HepG2 (cell line): Measurements from ENCODE around the gene VRK1. TPM values are rescaled to one million over a fixed set of nuclear protein-coding genes. Genes with fewer than 3 reads are reported as not detected.

Experiments used
- ATAC-seq: fragments of 200-7000 bp; cut with Tn5 transposase; 3 replicates; pipeline ENCODE4 v1.9.1; 2020; ENCODE audit warnings: mild to moderate bottlenecking, moderate library complexity
- BruUV-seq: library from RNA; stranded (reverse); fragments of 400-500 nt; replicated peaks from 2 replicates; lab custom pipeline; 2021; lab: Mats Ljungman, UMichigan
- CTCF ChIA-PET: fragments of 300-600 bp; formaldehyde crosslinking; extraction: SDS; loops from one replicate; lab custom pipeline; 2021; ENCODE audit warnings: low total read pairs, inconsistent platforms, low intra/inter-chr PET ratio; lab: Yijun Ruan, JAX
- POLR2A ChIA-PET: fragments of 350-600 bp; sonication (Branson Sonifier 250); formaldehyde crosslinking; loops from one replicate; lab custom pipeline; 2020; ENCODE audit warnings: antibody characterized with exemption, inconsistent platforms; lab: Yijun Ruan, JAX
- DNase-seq: peaks from one replicate; pipeline ENCODE4 v3.0.0-alpha.2; 2015; ENCODE audit warnings: low spot score
- FAIRE-seq: peaks from 3 replicates; lab custom pipeline; 2011; peaks lifted over from hg19 to GRCh38; lab: Jason Lieb, UNC
- H2AFZ ChIP-seq: one replicate; pipeline ENCODE4 v1.6.1; 2011; ENCODE audit warnings: low read length, inconsistent platforms
- H3K27ac ChIP-seq: fragments of 300-600 bp; 3 replicates; pipeline ENCODE4 v1.8.0; 2011; ENCODE audit warnings: mixed run types, mild to moderate bottlenecking, mixed read lengths, low read length, inconsistent platforms; ENCODE audit not compliant: insufficient read depth; ENCODE audit errors: extremely low read length
- H3K27me3 ChIP-seq, 2 experiments: fragments of 200-600 bp in 1 of 2; 2 replicates in 1 of 2; 3 replicates in 1 of 2; pipeline versions ENCODE4 v1.6.0 to v1.8.0; 2011; ENCODE audit warnings: low read length in 2 of 2, mild to moderate bottlenecking in 2 of 2, moderate library complexity in 2 of 2, inconsistent platforms in 1 of 2; ENCODE audit not compliant: insufficient read depth in 2 of 2, control insufficient read depth in 1 of 2
- H3K36me3 ChIP-seq, 2 experiments: fragments of 200-600 bp in 1 of 2; replicated peaks in 1 of 2; 2 replicates in 1 of 2; 3 replicates in 1 of 2; pipeline versions ENCODE4 v1.5.1 to v1.8.0; 2011; ENCODE audit warnings: low read length in 2 of 2, inconsistent platforms in 1 of 2; ENCODE audit not compliant: insufficient read depth in 2 of 2, control insufficient read depth in 1 of 2
- H3K4me1 ChIP-seq: 2 replicates; pipeline ENCODE4 v1.5.1; 2012; ENCODE audit warnings: low read length, inconsistent platforms; ENCODE audit not compliant: insufficient read depth
- H3K4me2 ChIP-seq: 2 replicates; pipeline ENCODE4 v1.6.0; 2011; ENCODE audit warnings: low read depth, low read length, inconsistent platforms
- H3K4me3 ChIP-seq, 3 experiments: fragments of 200-600 bp in 1 of 3; sonication (generic), shearing (Covaris generic) in 1 of 3; replicated peaks in 1 of 3; 2 replicates each; pipeline ENCODE4 v1.5.1; 2011 to 2016; ENCODE audit warnings: low read length in 3 of 3, inconsistent platforms in 2 of 3, low read depth in 2 of 3, mild to moderate bottlenecking in 2 of 3, control low read depth in 1 of 3, mixed read lengths in 1 of 3; ENCODE audit not compliant: insufficient read depth in 1 of 3
- H3K79me2 ChIP-seq: one replicate; pipeline ENCODE4 v1.6.1; 2011; ENCODE audit warnings: low read length, inconsistent platforms; ENCODE audit not compliant: insufficient read depth
- H3K9ac ChIP-seq: 2 replicates; pipeline ENCODE4 v1.6.0; 2011; ENCODE audit warnings: mild to moderate bottlenecking, low read depth, low read length, inconsistent platforms; ENCODE audit not compliant: insufficient read depth
- H3K9me3 ChIP-seq: 2 replicates; pipeline ENCODE4 v1.5.1; 2012; ENCODE audit warnings: mild to moderate bottlenecking, low read length
- H4K20me1 ChIP-seq: 2 replicates; pipeline ENCODE4 v1.6.0; 2011; ENCODE audit warnings: inconsistent platforms, mild to moderate bottlenecking, low read length, moderate library complexity; ENCODE audit not compliant: insufficient read depth
- AHR ChIP-seq: IDR thresholded peaks from 2 replicates; pipeline ENCODE4 v1.6.1; 2018; ENCODE audit warnings: missing genetic modification reagents, missing compliant biosample characterization
- EED ChIP-seq: sonication (generic); formaldehyde crosslinking; IDR thresholded peaks from 2 replicates; pipeline ENCODE4 v1.5.0; 2020; ENCODE audit warnings: mild to moderate bottlenecking, missing genetic modification reagents
- ELF4 ChIP-seq: sonication (generic); formaldehyde crosslinking; IDR thresholded peaks from 2 replicates; pipeline ENCODE4 v1.5.0; 2020; ENCODE audit warnings: missing genetic modification reagents, mild to moderate bottlenecking, moderate library complexity, borderline replicate concordance
- ISL2 ChIP-seq: sonication (generic); formaldehyde crosslinking; IDR thresholded peaks from 2 replicates; pipeline ENCODE4 v1.5.0; 2020; ENCODE audit warnings: missing genetic modification reagents
- KDM1A ChIP-seq: IDR thresholded peaks from 2 replicates; pipeline ENCODE4 v1.6.1; 2016; ENCODE audit warnings: missing compliant biosample characterization
- KMT2A ChIP-seq: sonication (generic); formaldehyde crosslinking; IDR thresholded peaks from 2 replicates; pipeline ENCODE4 v1.4.0; 2020; ENCODE audit warnings: missing genetic modification reagents
- MXD4 ChIP-seq: IDR thresholded peaks from 2 replicates; pipeline ENCODE4 v1.6.1; 2016; ENCODE audit warnings: mild to moderate bottlenecking, missing biosample characterization, missing genetic modification reagents
- ZFP82 ChIP-seq: sonication (generic); formaldehyde crosslinking; IDR thresholded peaks from 2 replicates; pipeline ENCODE4 v1.5.1; 2020; ENCODE audit warnings: mild to moderate bottlenecking, missing genetic modification reagents, borderline replicate concordance
- ZKSCAN1 ChIP-seq: fragments of 150-350 bp; IDR thresholded peaks from 2 replicates; pipeline ENCODE4 v1.6.1; 2014; ENCODE audit warnings: low read length
- ZNF20 ChIP-seq: sonication (generic); formaldehyde crosslinking; IDR thresholded peaks from 2 replicates; pipeline ENCODE4 v1.4.0; 2020; ENCODE audit warnings: mild to moderate bottlenecking, moderate library complexity, missing genetic modification reagents
- ZNF709 ChIP-seq: sonication (generic); formaldehyde crosslinking; IDR thresholded peaks from 2 replicates; pipeline ENCODE4 v1.5.0; 2020; ENCODE audit warnings: mild to moderate bottlenecking, missing genetic modification reagents
- ZNF772 ChIP-seq: sonication (generic); formaldehyde crosslinking; IDR thresholded peaks from 2 replicates; pipeline ENCODE4 v1.5.0; 2020; ENCODE audit warnings: mild to moderate bottlenecking, missing genetic modification reagents
- WGBS: methylation state at CpG from one replicate; pipeline ENCODE4 v1.1.6; 2017; ENCODE audit warnings: low lambda C conversion rate; 5-methylcytosine and 5-hydroxymethylcytosine counted together
- in situ Hi-C: cut with HindIII; loops from 2 replicates; pipeline ENCODE4 v1.10.0; 2017; ENCODE audit warnings: low pct_unique_long_range_greater_than_20kb; ENCODE audit not compliant: extremely low pct_ligation_motif_present
- intact Hi-C: fragments of 100-400 bp; cut with micrococcal nuclease; formaldehyde crosslinking; loops from one replicate; pipeline ENCODE4 v1.10.0; 2022; ENCODE audit not compliant: unreplicated experiment
- polyA plus RNA-seq, 8 experiments: library from polyadenylated mRNA; depleted of rRNA in 3 of 8; stranded (reverse) in 7 of 8; unstranded in 1 of 8; fragments of >200 nt; fragmentation: Illumina TruSeq in 4 of 8; extraction: Trizol in 4 of 8; gene quantifications; 2 replicates each; pipeline versions ENCODE4 v1.2.1 to v1.2.3, GENCODE V29; 2011 to 2016; ENCODE audit warnings: low read depth in 4 of 8, missing spikeins in 1 of 8, mixed read lengths in 1 of 8; ENCODE audit not compliant: insufficient read depth in 1 of 8
- total RNA-seq, 5 experiments: library from RNA; depleted of rRNA; stranded (reverse); fragments of >200 nt; fragmentation: Illumina TruSeq; extraction: Trizol; gene quantifications; 2 replicates each; pipeline ENCODE4 v1.2.3, GENCODE V29; 2016; ENCODE audit warnings: low read depth in 1 of 5
- TF ChIP-seq, protein P1 (sequence below): sonication (generic); formaldehyde crosslinking; IDR thresholded peaks from 2 replicates; pipeline ENCODE4 v1.4.0; 2020; ENCODE audit warnings: missing genetic modification reagents
- TF ChIP-seq, protein P2 (sequence below): IDR thresholded peaks from 2 replicates; pipeline ENCODE4 v1.6.1; 2016; ENCODE audit warnings: missing compliant biosample characterization, missing genetic modification reagents, borderline replicate concordance
- TF ChIP-seq, protein P3 (sequence below): sonication (generic); formaldehyde crosslinking; conservative IDR thresholded peaks from 2 replicates; pipeline ENCODE4 v1.4.0; 2020; ENCODE audit warnings: missing genetic modification reagents
- TF ChIP-seq, protein P4 (sequence below): IDR thresholded peaks from 2 replicates; pipeline ENCODE4 v1.6.1; 2016; ENCODE audit warnings: mild to moderate bottlenecking, missing biosample characterization, missing genetic modification reagents

VRK1 gene
- total and polyA plus RNA-seq, 2 of the 13 experiments (the other 11 are each of a cell fraction or from before 2014, with no cell fraction given), result 7.9 to 51.3 TPM

DNA sequence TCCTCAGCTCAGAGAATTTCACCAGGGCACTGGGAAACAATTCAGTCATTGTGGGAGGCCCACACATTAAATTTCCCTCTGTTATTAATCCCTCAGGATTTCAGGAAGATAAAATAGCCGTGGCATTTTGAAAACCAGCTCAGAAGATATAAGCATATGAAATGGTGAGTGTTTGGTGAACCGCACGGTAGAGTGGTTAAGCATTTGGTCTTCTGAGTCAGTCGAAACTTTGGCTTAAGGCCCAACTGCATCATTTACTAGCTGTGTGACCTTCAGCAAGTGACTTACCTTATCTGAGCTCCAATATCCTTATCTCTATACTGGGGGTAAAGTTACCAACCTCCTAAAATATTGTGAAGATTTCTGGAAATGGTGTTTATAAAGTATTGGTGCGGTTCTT lies 5.2 kb upstream of the VRK1 start:
- no TSS peak for BruUV-seq
- no peak overlapping the region for H2AFZ ChIP-seq
- no peak overlapping the region for H3K27ac ChIP-seq
- peaks cover 11% of the 10 kb centered on the region for H3K4me1 ChIP-seq
- H3K4me3 ChIP-seq, result no peak overlapping the region
- no peaks in the 10 kb centered on the region for H3K36me3 ChIP-seq
- WGBS, result 0% methylated on average over 5 of the region's 5 CpGs
- DNase-seq, result no peak
- no peaks in the 10 kb centered on the region for H4K20me1 ChIP-seq
- CTCF ChIA-PET, result no interaction called here
- H3K79me2 ChIP-seq, result no peaks in the 10 kb centered on the region
- in situ Hi-C loops (no loop called here), intact Hi-C loops (no loop called here)
- H3K4me2 ChIP-seq, result no peak overlapping the region
- H3K9me3 ChIP-seq, result no peaks in the 10 kb centered on the region
- H3K27me3 ChIP-seq, result peaks cover 0 to 7% of the 10 kb centered on the region in 2 experiments; a peak in 2 of 5 replicates
- TF ChIP-seq ELF4 (CRISPR knock-in tag) (no peak), MXD4 (no peak), ZNF709 (CRISPR knock-in tag) (no peak), ZKSCAN1 (no peak), KMT2A (CRISPR knock-in tag) (no peak), ZNF20 (CRISPR knock-in tag) (no peak), KDM1A (CRISPR knock-in tag) (no peak), ISL2 (CRISPR knock-in tag) (no peak), ZFP82 (CRISPR knock-in tag) (no peak), AHR (CRISPR knock-in tag) (no peak), EED (CRISPR knock-in tag) (no peak), ZNF772 (CRISPR knock-in tag) (no peak)
- TF ChIP-seq, protein P1, sequence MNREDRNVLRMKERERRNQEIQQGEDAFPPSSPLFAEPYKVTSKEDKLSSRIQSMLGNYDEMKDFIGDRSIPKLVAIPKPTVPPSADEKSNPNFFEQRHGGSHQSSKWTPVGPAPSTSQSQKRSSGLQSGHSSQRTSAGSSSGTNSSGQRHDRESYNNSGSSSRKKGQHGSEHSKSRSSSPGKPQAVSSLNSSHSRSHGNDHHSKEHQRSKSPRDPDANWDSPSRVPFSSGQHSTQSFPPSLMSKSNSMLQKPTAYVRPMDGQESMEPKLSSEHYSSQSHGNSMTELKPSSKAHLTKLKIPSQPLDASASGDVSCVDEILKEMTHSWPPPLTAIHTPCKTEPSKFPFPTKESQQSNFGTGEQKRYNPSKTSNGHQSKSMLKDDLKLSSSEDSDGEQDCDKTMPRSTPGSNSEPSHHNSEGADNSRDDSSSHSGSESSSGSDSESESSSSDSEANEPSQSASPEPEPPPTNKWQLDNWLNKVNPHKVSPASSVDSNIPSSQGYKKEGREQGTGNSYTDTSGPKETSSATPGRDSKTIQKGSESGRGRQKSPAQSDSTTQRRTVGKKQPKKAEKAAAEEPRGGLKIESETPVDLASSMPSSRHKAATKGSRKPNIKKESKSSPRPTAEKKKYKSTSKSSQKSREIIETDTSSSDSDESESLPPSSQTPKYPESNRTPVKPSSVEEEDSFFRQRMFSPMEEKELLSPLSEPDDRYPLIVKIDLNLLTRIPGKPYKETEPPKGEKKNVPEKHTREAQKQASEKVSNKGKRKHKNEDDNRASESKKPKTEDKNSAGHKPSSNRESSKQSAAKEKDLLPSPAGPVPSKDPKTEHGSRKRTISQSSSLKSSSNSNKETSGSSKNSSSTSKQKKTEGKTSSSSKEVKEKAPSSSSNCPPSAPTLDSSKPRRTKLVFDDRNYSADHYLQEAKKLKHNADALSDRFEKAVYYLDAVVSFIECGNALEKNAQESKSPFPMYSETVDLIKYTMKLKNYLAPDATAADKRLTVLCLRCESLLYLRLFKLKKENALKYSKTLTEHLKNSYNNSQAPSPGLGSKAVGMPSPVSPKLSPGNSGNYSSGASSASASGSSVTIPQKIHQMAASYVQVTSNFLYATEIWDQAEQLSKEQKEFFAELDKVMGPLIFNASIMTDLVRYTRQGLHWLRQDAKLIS (CRISPR knock-in tag), result no peak
- TF ChIP-seq, protein P2, sequence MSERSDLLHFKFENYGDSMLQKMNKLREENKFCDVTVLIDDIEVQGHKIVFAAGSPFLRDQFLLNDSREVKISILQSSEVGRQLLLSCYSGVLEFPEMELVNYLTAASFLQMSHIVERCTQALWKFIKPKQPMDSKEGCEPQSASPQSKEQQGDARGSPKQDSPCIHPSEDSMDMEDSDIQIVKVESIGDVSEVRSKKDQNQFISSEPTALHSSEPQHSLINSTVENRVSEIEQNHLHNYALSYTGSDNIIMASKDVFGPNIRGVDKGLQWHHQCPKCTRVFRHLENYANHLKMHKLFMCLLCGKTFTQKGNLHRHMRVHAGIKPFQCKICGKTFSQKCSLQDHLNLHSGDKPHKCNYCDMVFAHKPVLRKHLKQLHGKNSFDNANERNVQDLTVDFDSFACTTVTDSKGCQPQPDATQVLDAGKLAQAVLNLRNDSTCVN (CRISPR knock-in tag), result no peak
- TF ChIP-seq, protein P3, sequence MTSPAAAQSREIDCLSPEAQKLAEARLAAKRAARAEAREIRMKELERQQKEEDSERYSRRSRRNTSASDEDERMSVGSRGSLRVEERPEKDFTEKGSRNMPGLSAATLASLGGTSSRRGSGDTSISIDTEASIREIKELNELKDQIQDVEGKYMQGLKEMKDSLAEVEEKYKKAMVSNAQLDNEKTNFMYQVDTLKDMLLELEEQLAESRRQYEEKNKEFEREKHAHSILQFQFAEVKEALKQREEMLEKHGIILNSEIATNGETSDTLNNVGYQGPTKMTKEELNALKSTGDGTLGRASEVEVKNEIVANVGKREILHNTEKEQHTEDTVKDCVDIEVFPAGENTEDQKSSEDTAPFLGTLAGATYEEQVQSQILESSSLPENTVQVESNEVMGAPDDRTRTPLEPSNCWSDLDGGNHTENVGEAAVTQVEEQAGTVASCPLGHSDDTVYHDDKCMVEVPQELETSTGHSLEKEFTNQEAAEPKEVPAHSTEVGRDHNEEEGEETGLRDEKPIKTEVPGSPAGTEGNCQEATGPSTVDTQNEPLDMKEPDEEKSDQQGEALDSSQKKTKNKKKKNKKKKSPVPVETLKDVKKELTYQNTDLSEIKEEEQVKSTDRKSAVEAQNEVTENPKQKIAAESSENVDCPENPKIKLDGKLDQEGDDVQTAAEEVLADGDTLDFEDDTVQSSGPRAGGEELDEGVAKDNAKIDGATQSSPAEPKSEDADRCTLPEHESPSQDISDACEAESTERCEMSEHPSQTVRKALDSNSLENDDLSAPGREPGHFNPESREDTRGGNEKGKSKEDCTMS, result no peak
- TF ChIP-seq, protein P4, sequence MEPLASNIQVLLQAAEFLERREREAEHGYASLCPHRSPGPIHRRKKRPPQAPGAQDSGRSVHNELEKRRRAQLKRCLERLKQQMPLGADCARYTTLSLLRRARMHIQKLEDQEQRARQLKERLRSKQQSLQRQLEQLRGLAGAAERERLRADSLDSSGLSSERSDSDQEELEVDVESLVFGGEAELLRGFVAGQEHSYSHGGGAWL (CRISPR knock-in tag), result no peak
- H3K9ac ChIP-seq, result no peak overlapping the region
- FAIRE-seq, result no peak
- ATAC-seq, result no peak
- POLR2A ChIA-PET, result no interaction called here
